AG09309 (cell line): ENCODE data around the gene HOXA4.
A peak's percentile ranks its signal among the peaks of the same experiment; 100 is the strongest.

Experiments
- DNase-seq: peaks from one replicate; pipeline ENCODE4 v3.0.0-alpha.2; 2010; ENCODE audit warnings: low read depth
- H3K4me3 ChIP-seq: 2 replicates; pipeline ENCODE4 v1.5.1; 2011; ENCODE audit warnings: mild to moderate bottlenecking, low read depth, low read length, moderate library complexity; ENCODE audit not compliant: control insufficient read depth
- CTCF ChIP-seq: IDR thresholded peaks from 2 replicates; pipeline ENCODE4 v1.5.1; 2011; ENCODE audit warnings: mild to moderate bottlenecking, low read depth, low read length, inconsistent platforms; ENCODE audit not compliant: insufficient read depth, control insufficient read depth; ENCODE audit errors: missing control alignments

Gene HOXA4

GRCh38 chr7:27169658-27170425, 39.3 kb upstream of the HOXA4 start:
- DNase-seq = no peak
- TF ChIP-seq CTCF = no peak
- H3K4me3 ChIP-seq = peak overlapping the region; percentile 87

DNA sequence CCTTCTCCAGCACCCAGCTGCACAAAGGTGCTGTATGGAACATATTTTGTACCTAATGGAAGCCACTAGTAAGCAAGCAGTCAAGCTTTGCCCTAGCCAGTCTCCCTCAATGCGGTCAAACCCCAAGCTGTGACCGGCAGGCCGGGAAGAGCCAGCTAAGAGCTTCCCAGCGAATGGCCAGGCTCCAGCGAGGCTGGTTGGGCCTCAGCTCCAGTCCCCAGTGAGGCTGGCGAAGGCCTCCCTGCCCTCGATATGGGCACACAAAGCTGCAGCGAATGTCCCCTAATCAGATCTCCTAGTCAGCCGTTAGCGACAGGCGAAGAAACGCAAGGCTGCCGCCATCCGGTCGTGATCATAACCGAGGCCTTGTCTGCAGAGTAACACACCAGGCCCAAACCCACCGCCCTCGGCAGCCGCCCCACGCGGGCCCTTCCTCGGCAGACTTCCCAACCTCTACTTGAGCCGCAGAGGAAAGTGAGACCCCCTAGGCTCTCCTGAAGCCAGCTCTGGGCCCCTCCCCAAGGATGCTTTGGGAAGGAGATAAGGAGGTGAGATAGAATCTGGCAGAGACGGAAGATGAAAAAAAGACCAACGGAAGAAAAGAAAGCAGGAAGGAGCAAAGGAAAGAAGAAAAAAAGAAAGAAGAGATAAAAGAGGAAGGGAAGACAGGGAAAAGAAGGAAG, 37.8 kb upstream of the HOXA4 start:
- TF ChIP-seq CTCF = peak; percentile 6
- no peak for DNase-seq
- peak overlapping the region; percentile 87 for H3K4me3 ChIP-seq

- peak overlapping the region; percentile 87 for H3K4me3 ChIP-seq
- no peak for TF ChIP-seq CTCF
- no peak for DNase-seq
These were observed 37.3 kb upstream of the HOXA4 start for GRCh38 chr7:27167916-27168264.

DNA sequence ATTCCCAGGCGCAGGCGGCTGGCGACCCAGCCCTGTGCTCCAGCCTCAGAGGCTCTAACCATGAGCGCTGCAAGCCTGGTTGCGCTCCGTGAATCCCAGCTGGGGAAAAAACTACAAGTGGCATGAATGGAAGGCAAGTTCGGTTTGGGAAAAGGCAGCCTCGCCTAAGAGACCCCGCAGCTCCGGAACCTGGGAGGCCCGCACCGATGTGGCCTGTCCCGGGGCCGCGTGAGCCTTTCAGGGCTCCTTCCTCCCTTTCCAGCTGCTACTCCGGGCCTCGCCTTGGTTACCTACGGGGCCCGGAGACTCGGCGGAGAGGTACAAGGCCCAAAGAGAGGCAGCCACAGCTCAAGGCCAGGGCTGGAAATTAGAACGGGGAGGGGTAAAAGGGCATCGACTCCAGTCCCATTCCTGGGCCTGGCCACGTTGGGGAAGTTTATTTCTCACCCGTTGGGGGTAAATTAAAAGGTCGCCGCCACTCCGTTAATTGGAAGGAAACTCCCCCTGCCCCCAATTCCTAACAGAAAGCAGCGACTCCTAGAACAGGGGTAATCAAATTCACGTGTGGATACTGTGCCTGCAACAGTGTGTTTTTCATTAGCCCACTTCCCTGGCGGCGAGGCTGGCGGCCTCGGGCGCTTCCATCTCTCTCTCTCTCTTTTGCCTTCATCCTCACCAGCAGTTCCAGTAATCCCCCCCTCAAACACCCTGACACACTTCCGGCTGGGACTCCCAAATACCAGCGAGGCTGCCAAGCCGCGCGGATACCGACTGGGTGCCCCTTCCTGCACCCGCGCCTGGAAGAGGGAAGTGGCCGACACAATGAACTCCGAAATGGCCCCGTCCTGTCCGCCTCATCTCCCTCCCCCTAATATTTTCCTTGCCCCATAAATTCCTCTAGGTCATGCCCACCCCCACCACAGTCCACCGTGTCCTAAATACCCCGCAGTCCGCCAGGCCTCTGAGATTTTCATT, 36.3 kb upstream of the HOXA4 start:
- DNase-seq = no peak
- peak overlapping the region; percentile 87 for H3K4me3 ChIP-seq
- TF ChIP-seq CTCF = no peak

DNA sequence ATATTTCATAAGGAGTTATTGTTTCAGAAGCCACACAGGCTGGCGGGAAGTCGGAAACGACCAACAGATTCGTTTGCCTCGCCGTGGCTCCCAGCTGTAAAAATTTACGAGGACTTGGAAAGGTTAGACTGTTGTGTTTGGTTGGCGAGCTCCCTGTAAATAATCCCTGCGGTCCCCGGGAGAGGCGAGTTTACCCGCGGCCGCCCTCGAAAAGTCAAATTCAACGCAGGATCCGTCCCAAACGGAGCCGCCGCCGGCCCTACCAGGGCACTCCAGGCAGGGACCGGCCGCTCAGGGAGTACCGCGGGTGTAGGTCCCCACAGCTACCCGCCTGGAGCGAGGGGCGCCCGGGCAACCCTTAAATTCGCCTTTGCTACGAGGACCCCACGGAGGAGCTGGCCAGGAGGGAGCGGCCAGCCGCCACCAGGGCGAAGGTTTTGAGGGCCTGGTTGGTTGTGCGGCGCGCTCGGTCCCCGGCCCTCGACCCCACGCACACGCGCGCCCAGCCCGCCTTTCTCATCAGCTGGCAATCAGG, 35.5 kb upstream of the HOXA4 start:
- TF ChIP-seq CTCF = no peak
- peak; percentile 90 for DNase-seq
- peak overlapping the region; percentile 87 for H3K4me3 ChIP-seq
